ENCODE data around the gene PLXNA4.

The PLXNA4 gene

GRCh38 chr7:132214452-132214851 is 361.8 kb downstream of the PLXNA4 start:
- no peak overlapping the region for H3K4me3 ChIP-seq (ENCODE audit: low read depth, low read length)
- no peak for TF ChIP-seq CTCF (IDR thresholded peaks at IDR 0.05; ENCODE audit: insufficient read depth, low read depth, low read length, missing control alignments)
- DNase-seq (ENCODE audit: low read depth): no peak

GRCh38 chr7:132213583-132213982 is 362.7 kb downstream of the PLXNA4 start:
- TF ChIP-seq CTCF (IDR thresholded peaks at IDR 0.05; ENCODE audit: insufficient read depth, low read depth, low read length, missing control alignments): no peak
- no peak overlapping the region for H3K4me3 ChIP-seq (ENCODE audit: low read depth, low read length)
- DNase-seq (ENCODE audit: low read depth): no peak

- no peak for DNase-seq (ENCODE audit: low read depth)
- TF ChIP-seq CTCF (IDR thresholded peaks at IDR 0.05; ENCODE audit: insufficient read depth, low read depth, low read length, missing control alignments): no peak
- H3K4me3 ChIP-seq (ENCODE audit: low read depth, low read length): no peak overlapping the region
Measured at GRCh38 chr7:132211971-132212370, 364.3 kb downstream of the PLXNA4 start.

- no peak overlapping the region for H3K4me3 ChIP-seq (ENCODE audit: low read depth, low read length)
- DNase-seq (ENCODE audit: low read depth): no peak
- TF ChIP-seq CTCF (IDR thresholded peaks at IDR 0.05; ENCODE audit: insufficient read depth, low read depth, low read length, missing control alignments): no peak
Measured at GRCh38 chr7:132210821-132211220, 365.4 kb downstream of the PLXNA4 start.

- no peak for TF ChIP-seq CTCF (IDR thresholded peaks at IDR 0.05; ENCODE audit: insufficient read depth, low read depth, low read length, missing control alignments)
- no peak overlapping the region for H3K4me3 ChIP-seq (ENCODE audit: low read depth, low read length)
- no peak for DNase-seq (ENCODE audit: low read depth)
Measured at GRCh38 chr7:132207782-132208181, 368.5 kb downstream of the PLXNA4 start.

- no peak for TF ChIP-seq CTCF (IDR thresholded peaks at IDR 0.05; ENCODE audit: insufficient read depth, low read depth, low read length, missing control alignments)
- DNase-seq (ENCODE audit: low read depth): no peak
- no peak overlapping the region for H3K4me3 ChIP-seq (ENCODE audit: low read depth, low read length)
Measured at GRCh38 chr7:132207211-132207610, 369.1 kb downstream of the PLXNA4 start.

GRCh38 chr7:132206594-132206993 is 369.7 kb downstream of the PLXNA4 start:
- DNase-seq (ENCODE audit: low read depth): no peak
- TF ChIP-seq CTCF (IDR thresholded peaks at IDR 0.05; ENCODE audit: insufficient read depth, low read depth, low read length, missing control alignments): no peak
- H3K4me3 ChIP-seq (ENCODE audit: low read depth, low read length): no peak overlapping the region

Data from GM12865 (cell line).